Sciatic nerve (tissue), 2 donors: Measurements from ENCODE around the gene NUDT2. TPM values are rescaled to one million over a fixed set of nuclear protein-coding genes. Genes with fewer than 3 reads are reported as not detected.
"Not testable (repeated sequence)": the region's sequence is repeated elsewhere in the genome, so short reads cannot be mapped to it uniquely, and the experiment has no call there.

ENCODE experiments used
- ATAC-seq: fragments of 200-7000 bp; cut with Tn5 transposase; one replicate; pipeline ENCODE4 v1.9.1; 2020; ENCODE audit warnings: mild to moderate bottlenecking, moderate library complexity
- DNase-seq: peaks from one replicate; pipeline ENCODE4 v3.0.0-alpha.2; 2020; ENCODE audit warnings: low spot score
- intact Hi-C: fragments of 100-400 bp; cut with DNase I; formaldehyde crosslinking; loops from one replicate; pipeline ENCODE4 v1.14.2; 2022
- total RNA-seq: library from RNA; stranded (reverse); fragmentation: NEBNext Ultra II Directional; extraction: Animal tissue kit (Norgen Biotek cat#: 25700); gene quantifications from one replicate; pipeline ENCODE4 v1.2.1, GENCODE V29; 2021
- donor health status: DM: no; HTN: no; CAD: no.
- donor health status: DM: no; HTN: no; CAD: no.

NUDT2 gene
- total RNA-seq, 1 donor from 2014 or later: 23.3 TPM

GRCh38 chr9:34333836-34334235 is 4.5 kb downstream of the NUDT2 start:
- intact Hi-C loops: loop anchor here (2.0 kb wide), 1 partner anchor 43 kb away; the partner anchor contains the start of gene MYORG
- no peak for ATAC-seq
- no peak for DNase-seq

DNA sequence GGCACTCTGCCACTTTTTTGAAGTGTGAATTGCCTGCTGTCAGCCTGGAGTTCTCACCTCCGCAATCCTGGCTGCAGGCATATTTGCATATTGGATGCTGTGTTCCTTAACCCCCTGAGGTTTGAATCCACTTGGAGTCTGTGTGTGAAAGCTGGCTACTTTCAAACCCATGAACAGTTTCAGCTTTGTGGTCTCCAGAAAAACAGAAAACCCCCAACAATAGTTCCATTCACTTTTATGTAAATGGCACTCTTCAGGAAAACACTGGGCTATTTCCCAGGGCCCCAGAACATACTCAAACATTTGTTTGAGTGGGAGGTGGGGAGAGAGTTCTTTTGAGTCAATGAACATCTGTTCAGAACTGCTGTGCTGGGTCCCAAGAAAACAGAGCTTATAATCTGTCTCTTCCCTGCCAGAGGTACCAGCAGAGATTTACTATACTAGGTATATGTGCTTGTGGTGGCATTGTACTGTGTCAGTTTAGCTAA is 5.0 kb downstream of the NUDT2 start:
- ATAC-seq (peak; percentile 80), DNase-seq (no peak)
- intact Hi-C loops: no loop called here

DNA sequence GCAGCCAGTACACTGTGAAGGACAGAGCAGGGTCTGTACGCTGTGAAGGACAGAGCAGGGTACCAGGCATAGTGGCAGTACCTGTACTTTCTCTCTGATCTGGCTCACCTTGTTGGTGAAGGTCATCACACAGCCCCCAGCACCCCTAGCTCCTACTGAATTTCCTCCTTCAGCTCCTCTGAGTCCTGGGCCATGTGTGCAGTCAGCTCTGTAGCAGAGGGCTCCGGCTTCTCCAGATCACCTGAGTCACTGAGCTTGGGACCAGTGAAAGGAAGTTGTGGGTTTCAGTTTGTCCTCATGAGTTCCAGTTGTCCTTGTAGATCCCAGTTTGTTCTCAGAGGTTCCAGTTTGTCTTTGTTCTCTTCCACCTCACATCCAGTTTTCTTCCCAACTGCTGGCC is 5.5 kb downstream of the NUDT2 start:
- intact Hi-C loops: no loop called here
- peak; percentile 5 for ATAC-seq
- no peak for DNase-seq

DNA sequence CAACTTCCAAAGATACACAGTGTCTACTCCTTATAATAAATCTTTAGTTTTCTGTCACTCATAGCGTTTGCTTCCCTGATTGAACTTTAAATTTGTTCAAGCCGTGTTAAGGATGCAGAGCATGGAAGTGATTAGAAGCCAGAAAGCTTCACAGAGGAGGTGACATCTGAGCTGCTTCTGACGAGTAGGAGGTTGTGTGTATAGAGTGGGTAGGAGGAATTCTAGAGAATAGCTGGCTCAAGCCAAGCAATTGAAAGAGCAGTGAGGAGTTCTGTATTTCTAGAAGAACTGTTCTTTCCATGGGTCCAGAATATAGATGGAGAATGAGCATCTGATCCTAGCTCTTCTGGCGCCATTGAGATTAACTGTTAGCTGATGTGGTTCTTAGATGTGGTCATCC is 6.0 kb downstream of the NUDT2 start:
- intact Hi-C loops: no loop called here
- no peak for DNase-seq
- no peak for ATAC-seq

- DNase-seq (no peak), ATAC-seq (no peak)
- intact Hi-C loops: no loop called here
These were observed 8.0 kb downstream of the NUDT2 start for GRCh38 chr9:34337403-34337802.

- intact Hi-C loops, DNase-seq, ATAC-seq: not testable (repeated sequence)
These were observed 8.7 kb downstream of the NUDT2 start for GRCh38 chr9:34338079-34338478.

- intact Hi-C loops: no loop called here
- DNase-seq (no peak), ATAC-seq (no peak)
These were observed 9.5 kb downstream of the NUDT2 start for GRCh38 chr9:34338665-34339385.

GRCh38 chr9:34341659-34342295 is 12.4 kb downstream of the NUDT2 start:
- no peak for ATAC-seq
- no peak for DNase-seq
- intact Hi-C loops: no loop called here

- DNase-seq: peak; percentile 83
- intact Hi-C loops: no loop called here
- peak; percentile 94 for ATAC-seq
These were observed 13.7 kb downstream of the NUDT2 start for GRCh38 chr9:34343090-34343489.

DNA sequence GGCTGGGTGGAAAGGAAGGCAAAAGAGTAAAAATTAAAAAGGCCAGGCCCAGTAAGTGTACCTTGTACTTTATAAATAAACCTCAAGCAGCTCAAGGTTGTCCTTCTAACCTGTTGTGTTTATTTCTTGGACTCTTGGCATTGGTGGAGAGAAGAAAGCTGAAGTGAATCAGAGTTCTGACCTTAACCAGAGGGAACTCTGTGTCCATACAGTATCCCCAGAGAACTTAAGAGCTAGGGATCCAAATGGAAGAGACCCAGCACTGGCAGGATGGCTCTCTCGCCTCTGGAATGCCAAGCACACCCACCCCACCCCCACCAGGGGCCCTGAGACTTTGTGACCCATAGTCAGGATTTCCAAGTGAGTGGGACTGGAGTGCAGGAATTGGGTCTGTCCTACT is 14.2 kb downstream of the NUDT2 start:
- intact Hi-C loops: no loop called here
- DNase-seq: no peak
- no peak for ATAC-seq

DNA sequence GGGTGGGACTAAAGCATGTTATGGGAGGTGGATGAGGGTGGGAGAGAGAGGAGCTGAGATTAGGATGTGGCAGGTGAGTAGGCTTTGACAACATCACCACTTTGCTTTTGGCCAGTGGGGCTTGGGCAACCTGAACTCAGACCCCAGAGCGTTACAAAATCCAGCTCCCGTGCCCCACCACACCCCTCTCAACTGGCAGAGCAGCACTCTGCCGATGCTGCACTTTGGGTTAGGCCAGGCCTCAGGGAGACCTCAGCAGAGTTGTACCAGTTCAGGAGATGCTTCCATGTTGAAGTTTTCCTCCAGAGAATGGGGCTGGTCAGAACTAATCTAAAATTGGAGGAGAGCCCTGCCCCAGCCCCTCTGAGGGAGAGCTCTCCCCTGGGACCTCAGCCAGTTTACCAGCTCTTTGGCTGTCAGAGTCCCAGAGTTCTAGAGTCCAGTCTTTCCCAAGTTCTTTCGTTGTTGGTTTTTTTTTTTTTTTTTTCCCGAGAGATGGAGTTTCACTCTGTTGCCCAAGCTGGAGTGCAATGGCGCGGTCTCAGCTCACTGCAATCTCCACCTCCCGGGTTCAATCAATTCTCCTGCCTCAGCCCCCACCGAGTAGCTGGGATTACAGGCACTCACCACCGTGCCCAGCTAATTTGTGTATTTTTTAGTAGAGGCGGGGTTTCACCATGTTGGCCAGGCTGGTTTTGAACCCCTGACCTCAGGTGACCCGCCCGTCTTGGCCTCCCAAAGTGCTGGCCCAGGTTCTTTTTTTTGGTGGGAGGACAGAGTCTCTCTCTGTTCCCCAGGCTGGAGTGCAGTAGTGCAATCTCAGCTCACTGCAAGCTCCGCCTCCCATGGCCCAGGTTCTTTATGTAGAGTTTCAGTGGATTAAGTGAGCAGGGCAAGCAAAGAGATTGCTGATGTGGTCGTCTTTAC is 17.8 kb downstream of the NUDT2 start:
- no peak for DNase-seq
- ATAC-seq: no peak
- intact Hi-C loops: no loop called here

GRCh38 chr9:34347800-34348158 is 18.4 kb downstream of the NUDT2 start:
- no peak for DNase-seq
- ATAC-seq: no peak

GRCh38 chr9:34349324-34349723 is 20.0 kb downstream of the NUDT2 start:
- ATAC-seq (no peak), DNase-seq (no peak)
- intact Hi-C loops: no loop called here

More at GRCh38 chr9:34347800-34348158, 18.4 kb downstream of the NUDT2 start:
- intact Hi-C loops: no loop called here

DNA sequence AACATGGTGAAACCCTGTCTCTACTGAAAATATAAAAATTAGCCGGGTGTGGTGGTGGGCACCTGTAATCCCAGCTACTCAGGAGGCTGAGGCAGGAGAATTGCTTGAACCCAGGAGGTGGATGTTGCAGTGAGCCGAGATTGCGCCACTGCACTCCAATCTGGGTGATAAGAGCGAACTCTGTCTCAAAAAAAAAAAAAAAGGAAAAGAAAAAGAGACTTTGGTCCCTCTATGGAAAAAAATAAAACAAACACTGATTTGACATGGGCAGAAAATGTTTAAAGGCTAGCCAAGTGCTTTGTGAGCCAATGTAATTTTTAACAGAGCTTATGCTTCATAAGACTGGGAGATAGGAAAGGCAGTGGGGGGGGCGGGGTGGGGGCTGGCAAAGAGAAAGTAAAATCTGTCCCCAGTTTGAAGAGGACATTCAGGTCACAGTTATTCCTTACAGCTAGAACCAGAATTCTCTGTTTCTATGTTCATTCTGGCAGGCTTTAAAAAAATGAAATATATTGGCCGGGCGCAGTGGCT is 22.8 kb downstream of the NUDT2 start:
- intact Hi-C loops, ATAC-seq, DNase-seq: not testable (repeated sequence)

DNA sequence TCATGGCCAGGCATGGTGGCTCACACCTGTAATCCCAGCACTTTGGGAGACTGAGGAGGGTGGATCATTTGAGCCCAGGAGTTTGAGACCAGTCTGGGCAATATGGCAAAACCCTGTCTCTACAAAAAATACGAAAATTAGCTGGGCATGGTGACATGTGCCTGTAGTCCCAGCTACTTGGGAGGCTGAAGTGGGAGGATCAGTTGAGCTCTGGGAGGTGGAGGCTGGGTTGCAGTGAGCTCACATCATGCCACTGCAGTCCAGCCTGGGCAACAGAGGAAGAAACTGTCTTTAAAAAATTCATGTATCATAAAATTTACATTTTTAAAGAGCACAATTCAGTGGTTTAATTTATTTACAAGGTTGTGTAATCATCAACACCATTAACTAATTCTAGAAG is 23.6 kb downstream of the NUDT2 start:
- DNase-seq: peak; percentile 3
- intact Hi-C loops, ATAC-seq: not testable (repeated sequence)

GRCh38 chr9:34362614-34363214 is 33.3 kb downstream of the NUDT2 start:
- DNase-seq (no peak), ATAC-seq (no peak)
- intact Hi-C loops: no loop called here

DNA sequence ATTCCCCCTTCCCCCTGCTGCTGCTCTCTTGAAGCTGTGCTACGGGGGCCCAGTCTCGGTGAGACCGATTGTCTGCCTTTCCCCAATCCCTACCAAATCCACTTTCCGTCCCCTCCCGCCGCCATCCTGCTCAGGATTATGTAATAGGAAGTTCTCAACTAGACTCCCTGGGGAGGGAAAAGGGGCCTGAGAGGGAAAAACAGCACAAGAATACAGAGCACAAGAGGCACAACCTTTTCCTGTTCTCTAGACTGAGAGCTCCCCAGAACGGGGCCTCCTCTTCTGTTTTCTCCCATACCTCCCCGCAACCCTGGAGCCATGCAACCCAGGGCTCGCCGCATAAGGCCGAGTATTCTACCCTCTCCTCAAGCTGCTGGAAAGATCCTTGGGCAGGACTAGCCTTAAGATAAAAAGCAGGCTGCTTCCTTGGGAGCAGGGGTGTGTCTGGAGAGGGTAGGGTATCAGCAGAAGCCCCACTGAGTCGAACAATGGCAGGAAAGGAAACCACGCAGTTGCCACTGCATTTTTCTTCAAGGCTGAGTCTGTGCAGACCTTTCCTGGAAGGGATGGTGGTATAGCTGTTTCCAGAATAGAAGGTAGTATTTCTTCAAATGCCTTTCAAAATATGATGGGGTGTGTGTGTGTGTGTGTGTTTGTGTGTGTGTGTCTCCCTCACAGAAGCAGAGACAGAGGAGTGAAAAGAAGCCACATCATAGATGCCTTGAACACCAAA is 34.4 kb downstream of the NUDT2 start:
- intact Hi-C loops: no loop called here
- DNase-seq: no peak
- ATAC-seq: peak; percentile 82

DNA sequence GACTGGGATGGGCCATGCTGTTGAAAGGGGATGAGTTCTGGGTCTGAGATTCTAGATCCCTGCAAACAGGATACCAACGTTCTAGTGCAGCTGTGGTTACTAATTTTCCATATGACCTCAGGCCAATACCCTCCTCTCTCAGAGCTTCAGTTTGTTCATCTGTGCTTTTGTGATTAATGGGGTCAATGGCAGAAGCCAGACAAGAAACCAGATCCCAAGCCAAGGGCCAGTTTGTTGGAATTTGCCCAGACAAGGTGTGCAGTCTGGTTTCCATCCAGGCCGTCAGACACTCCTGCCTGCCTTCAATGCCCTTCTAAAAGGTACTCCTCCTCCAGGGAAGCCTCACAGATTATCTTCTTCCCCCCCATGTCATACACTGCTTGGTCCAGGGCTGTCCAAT is 35.9 kb downstream of the NUDT2 start:
- no peak for ATAC-seq
- intact Hi-C loops: no loop called here
- DNase-seq: no peak
